OCI-LY3 (cell line): ENCODE measurements around the gene SSC5D.
A peak's percentile ranks its signal among the peaks of the same experiment; 100 is the strongest.

Experiments used
- EZH2phosphoT487 ChIP-seq: fragments of 200-600 bp; shearing (Covaris generic); IDR thresholded peaks from 2 replicates; pipeline ENCODE4 v1.6.1; 2018; ENCODE audit warnings: antibody characterized with exemption, mixed run types, low read depth
- TF ChIP-seq, protein P1 (sequence below): fragments of 200-600, 300-600 bp; sonication (generic); IDR thresholded peaks from 2 replicates; pipeline ENCODE4 v1.5.1; 2014; ENCODE audit warnings: antibody characterized with exemption, low read length, low read depth

DNA sequence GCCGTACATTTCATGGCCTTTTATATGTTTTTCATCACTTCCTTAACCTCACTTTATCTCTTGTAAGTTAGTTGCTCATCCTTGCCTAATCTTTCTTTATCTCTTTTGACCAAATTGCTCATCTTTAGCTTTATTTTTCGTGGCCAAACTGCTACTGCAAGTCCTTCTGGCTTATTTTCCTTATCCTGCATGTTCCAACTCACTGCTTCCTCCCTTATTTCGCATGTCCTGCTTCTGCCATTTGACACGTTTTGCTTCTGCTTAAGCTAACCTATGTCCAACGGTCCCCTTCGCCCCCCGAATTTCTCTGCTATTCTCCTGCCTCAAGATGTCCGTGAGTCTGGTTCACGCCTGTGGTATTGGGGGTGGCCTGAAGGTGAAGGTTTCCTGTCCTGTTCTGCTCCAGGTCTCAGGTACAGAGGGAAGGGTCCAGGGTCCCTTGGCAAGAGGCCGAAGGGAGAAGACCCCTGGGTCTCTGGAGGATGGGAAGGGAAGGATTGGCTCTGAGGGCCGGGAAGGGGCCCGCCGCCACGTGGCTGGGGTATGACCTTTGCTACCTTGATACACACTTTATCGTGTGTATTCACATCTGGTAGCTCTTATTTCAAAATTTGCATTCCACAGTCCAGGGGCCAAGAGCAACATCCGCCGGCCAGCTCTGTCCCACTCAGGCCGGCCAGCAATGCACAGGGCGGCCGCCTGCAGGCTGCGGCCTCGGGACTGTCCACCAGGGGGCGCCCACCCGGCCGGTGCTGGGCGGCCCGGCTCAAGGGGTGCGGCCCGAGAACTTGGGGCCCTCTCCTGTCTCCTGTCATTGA lies 20.8 kb upstream of the SSC5D start:
- TF ChIP-seq, protein P1, sequence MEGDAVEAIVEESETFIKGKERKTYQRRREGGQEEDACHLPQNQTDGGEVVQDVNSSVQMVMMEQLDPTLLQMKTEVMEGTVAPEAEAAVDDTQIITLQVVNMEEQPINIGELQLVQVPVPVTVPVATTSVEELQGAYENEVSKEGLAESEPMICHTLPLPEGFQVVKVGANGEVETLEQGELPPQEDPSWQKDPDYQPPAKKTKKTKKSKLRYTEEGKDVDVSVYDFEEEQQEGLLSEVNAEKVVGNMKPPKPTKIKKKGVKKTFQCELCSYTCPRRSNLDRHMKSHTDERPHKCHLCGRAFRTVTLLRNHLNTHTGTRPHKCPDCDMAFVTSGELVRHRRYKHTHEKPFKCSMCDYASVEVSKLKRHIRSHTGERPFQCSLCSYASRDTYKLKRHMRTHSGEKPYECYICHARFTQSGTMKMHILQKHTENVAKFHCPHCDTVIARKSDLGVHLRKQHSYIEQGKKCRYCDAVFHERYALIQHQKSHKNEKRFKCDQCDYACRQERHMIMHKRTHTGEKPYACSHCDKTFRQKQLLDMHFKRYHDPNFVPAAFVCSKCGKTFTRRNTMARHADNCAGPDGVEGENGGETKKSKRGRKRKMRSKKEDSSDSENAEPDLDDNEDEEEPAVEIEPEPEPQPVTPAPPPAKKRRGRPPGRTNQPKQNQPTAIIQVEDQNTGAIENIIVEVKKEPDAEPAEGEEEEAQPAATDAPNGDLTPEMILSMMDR: peak; percentile 99
- TF ChIP-seq EZH2phosphoT487: no peak
